ENCODE results near the gene OTUB1. TPM values are rescaled to one million over a fixed set of nuclear protein-coding genes. Genes with fewer than 3 reads are reported as not detected.

Gene OTUB1
- total RNA-seq, 3 donors from 2014 or later (not counting 1 experiment from before 2014, with no cell fraction given), result 73.6 to 88.9 (median 82.4) TPM

GRCh38 chr11:64025205-64025604 lies 39.0 kb downstream of the OTUB1 start:
- H3K36me3 ChIP-seq (ENCODE audit: control insufficient read depth, insufficient read depth, low read length), result no peaks in the 10 kb centered on the region
- Mint-ChIP-seq H3K36me3 (no peaks in the 10 kb centered on the region), H3K4me3 (no peak overlapping the region), H3K4me1 (no peaks in the 10 kb centered on the region), H3K27ac (no peak overlapping the region), H3K27me3 (ENCODE audit: low read depth in 2 of 2) (peaks cover 8 to 13% of the 10 kb centered on the region in 2 donors), H3K9me3 (no peaks in the 10 kb centered on the region)
- no peak for TF ChIP-seq CTCF (IDR thresholded peaks at IDR 0.05)
- no peaks in the 10 kb centered on the region for H3K9me3 ChIP-seq (ENCODE audit: control insufficient read depth, insufficient read depth, low read length)
- intact Hi-C loops (cut with micrococcal nuclease), result no loop called here
- WGBS (ENCODE audit: insufficient coverage), result 90% methylated on average over 4 of the region's 4 CpGs
- ATAC-seq (no peak), DNase-seq (no peak)
- H3K27ac ChIP-seq (ENCODE audit: low read length), result no peak overlapping the region
- H3K4me3 ChIP-seq (ENCODE audit: low read length), result no peak overlapping the region
- H3K27me3 ChIP-seq (ENCODE audit: control insufficient read depth, insufficient read depth, low read length), result peaks cover 6% of the 10 kb centered on the region
- peaks cover 7% of the 10 kb centered on the region for H3K4me1 ChIP-seq (ENCODE audit: control insufficient read depth, insufficient read depth, low read length)

GRCh38 chr11:64026575-64027205 lies 40.5 kb downstream of the OTUB1 start:
- Histone ChIP-seq H3K27me3 (ENCODE audit: control insufficient read depth, insufficient read depth, low read length) (peaks cover 6% of the 10 kb centered on the region), H3K36me3 (ENCODE audit: control insufficient read depth, insufficient read depth, low read length) (no peaks in the 10 kb centered on the region), H3K27ac (ENCODE audit: low read length) (no peak overlapping the region), H3K4me3 (ENCODE audit: low read length) (no peak overlapping the region), H3K4me1 (ENCODE audit: control insufficient read depth, insufficient read depth, low read length) (peaks cover 7% of the 10 kb centered on the region), H3K9me3 (ENCODE audit: control insufficient read depth, insufficient read depth, low read length) (no peaks in the 10 kb centered on the region)
- H3K36me3 Mint-ChIP-seq, result no peaks in the 10 kb centered on the region
- ATAC-seq, result no peak
- H3K9me3 Mint-ChIP-seq, result no peaks in the 10 kb centered on the region
- H3K4me3 Mint-ChIP-seq, result no peak overlapping the region
- intact Hi-C loops (cut with micrococcal nuclease), result no loop called here
- 88% methylated on average over 7 of the region's 7 CpGs for WGBS (ENCODE audit: insufficient coverage)
- no peaks in the 10 kb centered on the region for H3K4me1 Mint-ChIP-seq
- H3K27ac Mint-ChIP-seq, result no peak overlapping the region
- no peak for DNase-seq
- H3K27me3 Mint-ChIP-seq (ENCODE audit: low read depth in 2 of 2), result peaks cover 8 to 16% of the 10 kb centered on the region in 2 donors
- TF ChIP-seq CTCF (IDR thresholded peaks at IDR 0.05), result no peak

- no peak for DNase-seq
- Mint-ChIP-seq H3K27ac (no peak overlapping the region), H3K4me3 (no peak overlapping the region), H3K36me3 (no peaks in the 10 kb centered on the region), H3K4me1 (no peaks in the 10 kb centered on the region), H3K27me3 (ENCODE audit: low read depth in 2 of 2) (peaks cover 13 to 18% of the 10 kb centered on the region in 2 donors), H3K9me3 (no peaks in the 10 kb centered on the region)
- Histone ChIP-seq H3K4me3 (ENCODE audit: low read length) (no peak overlapping the region), H3K27ac (ENCODE audit: low read length) (no peak overlapping the region), H3K4me1 (ENCODE audit: control insufficient read depth, insufficient read depth, low read length) (peaks cover 7% of the 10 kb centered on the region), H3K27me3 (ENCODE audit: control insufficient read depth, insufficient read depth, low read length) (peaks cover 6% of the 10 kb centered on the region), H3K36me3 (ENCODE audit: control insufficient read depth, insufficient read depth, low read length) (no peaks in the 10 kb centered on the region), H3K9me3 (ENCODE audit: control insufficient read depth, insufficient read depth, low read length) (no peaks in the 10 kb centered on the region)
- intact Hi-C loops (cut with micrococcal nuclease), result no loop called here
- no peak for TF ChIP-seq CTCF (IDR thresholded peaks at IDR 0.05)
- 22% methylated on average over 20 of the region's 20 CpGs for WGBS (ENCODE audit: insufficient coverage)
- no peak for ATAC-seq
Observed at GRCh38 chr11:64027651-64028397, 41.6 kb downstream of the OTUB1 start.

All from natural killer cell (primary cell).